GM21619 (cell line): ENCODE results near the gene SPATA31D4.
"Not testable (repeated sequence)": the region's sequence is repeated elsewhere in the genome, so short reads cannot be mapped to it uniquely, and the experiment has no call there.

Experiments
- ATAC-seq: cut with Tn5 transposase; IDR thresholded peaks from one replicate; pipeline ENCODE4 v1.9.1; 2021; ENCODE audit not compliant: unreplicated experiment

SPATA31D4 gene

GRCh38 chr9:81928305-81928704 lies at the start of gene SPATA31D4:
Gene SPATA31D4 (plus strand): TSS chr9:81928428. CDS start chr9:81928514, 86 bp downstream.
- ATAC-seq = not testable (repeated sequence)

GRCh38 chr9:81878530-81878929 lies 49.7 kb upstream of the SPATA31D4 start:
- ATAC-seq = no peak

- no peak for ATAC-seq
Measured at GRCh38 chr9:81879501-81879916, 48.7 kb upstream of the SPATA31D4 start.

GRCh38 chr9:81885602-81886001 lies 42.6 kb upstream of the SPATA31D4 start:
- ATAC-seq = no peak

- no peak for ATAC-seq
Measured at GRCh38 chr9:81886665-81887064, 41.6 kb upstream of the SPATA31D4 start.

- no peak for ATAC-seq
Measured at GRCh38 chr9:81890104-81890503, 38.1 kb upstream of the SPATA31D4 start.

- ATAC-seq = no peak
Measured at GRCh38 chr9:81892440-81892839, 35.8 kb upstream of the SPATA31D4 start.

GRCh38 chr9:81893929-81894328 lies 34.3 kb upstream of the SPATA31D4 start:
- no peak for ATAC-seq

- ATAC-seq = no peak
Measured at GRCh38 chr9:81894891-81895290, 33.3 kb upstream of the SPATA31D4 start.

- no peak for ATAC-seq
Measured at GRCh38 chr9:81896070-81896469, 32.2 kb upstream of the SPATA31D4 start.

GRCh38 chr9:81898851-81899250 lies 29.4 kb upstream of the SPATA31D4 start:
- no peak for ATAC-seq

GRCh38 chr9:81902196-81902595 lies 26.0 kb upstream of the SPATA31D4 start:
- no peak for ATAC-seq

- ATAC-seq = no peak
Measured at GRCh38 chr9:81902626-81903025, 25.6 kb upstream of the SPATA31D4 start.

- no peak for ATAC-seq
Measured at GRCh38 chr9:81906671-81907070, 21.6 kb upstream of the SPATA31D4 start.

GRCh38 chr9:81912135-81912534 lies 16.1 kb upstream of the SPATA31D4 start:
- ATAC-seq = no peak

GRCh38 chr9:81915801-81916505 lies 12.3 kb upstream of the SPATA31D4 start:
- ATAC-seq = no peak

- not testable (repeated sequence) for ATAC-seq
Measured at GRCh38 chr9:81918507-81918906, 9.7 kb upstream of the SPATA31D4 start.

- ATAC-seq = not testable (repeated sequence)
Measured at GRCh38 chr9:81930147-81930546, 1.9 kb downstream of the SPATA31D4 start.

GRCh38 chr9:81933547-81933946 lies 5.3 kb downstream of the SPATA31D4 start:
- ATAC-seq = not testable (repeated sequence)

GRCh38 chr9:81943393-81943792 lies 15.2 kb downstream of the SPATA31D4 start, which contains the start of gene SPATA31D3:
Gene SPATA31D3 (plus strand): TSS chr9:81943500. CDS start chr9:81943586, 86 bp downstream.
- not testable (repeated sequence) for ATAC-seq

- ATAC-seq = not testable (repeated sequence)
Measured at GRCh38 chr9:81948650-81949049, 20.4 kb downstream of the SPATA31D4 start.

- no peak for ATAC-seq
Measured at GRCh38 chr9:81953096-81953495, 24.9 kb downstream of the SPATA31D4 start.

- no peak for ATAC-seq
Measured at GRCh38 chr9:81955625-81956024, 27.4 kb downstream of the SPATA31D4 start.
